Thyroid gland (tissue), 4 donors: ENCODE results near the gene IL17C. TPM values are rescaled to one million over a fixed set of nuclear protein-coding genes. Genes with fewer than 3 reads are reported as not detected.
A peak's percentile ranks its signal among the peaks of the same experiment; 100 is the strongest.

Source experiments
- DNase-seq, 2 donors: peaks; one replicate each; pipeline ENCODE4 v3.0.0-alpha.2; 2019
- H3K27ac ChIP-seq, 3 donors: fragments of 200-600 bp; sonication (generic); 1 replicate in 2 of 3; 2 replicates in 1 of 3; pipeline ENCODE4 v1.5.1; 2016 to 2019; ENCODE audit warnings: mild to moderate bottlenecking in 1 of 3, moderate library complexity in 1 of 3
- H3K27me3 ChIP-seq: fragments of 200-600 bp; sonication (generic); one replicate; pipeline ENCODE4 v1.5.1; 2019
- H3K36me3 ChIP-seq, 2 donors: fragments of 200-600 bp; sonication (generic); one replicate each; pipeline ENCODE4 v1.5.1; 2016 to 2019
- H3K4me1 ChIP-seq, 2 donors: fragments of 200-600 bp; sonication (generic); one replicate each; pipeline ENCODE4 v1.5.1; 2017 to 2019
- H3K4me3 ChIP-seq, 3 donors: fragments of 200-600 bp; sonication (generic); replicated peaks in 1 of 3; 1 replicate in 2 of 3; 2 replicates in 1 of 3; pipeline ENCODE4 v1.5.1; 2016; ENCODE audit warnings: mild to moderate bottlenecking in 1 of 3
- H3K9me3 ChIP-seq: fragments of 200-600 bp; sonication (generic); one replicate; pipeline ENCODE4 v1.5.1; 2017
- CTCF ChIP-seq, 6 experiments: fragments of 200-600 bp in 3 of 6; fragments of 450-650 bp in 3 of 6; sonication (generic) in 3 of 6; IDR thresholded peaks; one replicate each; pipeline ENCODE4 v1.5.1; 2016 to 2019; ENCODE audit warnings: antibody characterized with exemption in 6 of 6, mild to moderate bottlenecking in 2 of 6, inconsistent platforms in 1 of 6, moderate library complexity in 1 of 6
- POLR2A ChIP-seq, 2 donors: fragments of 450-650 bp; IDR thresholded peaks; one replicate each; pipeline ENCODE4 v1.6.1; 2017; ENCODE audit warnings: antibody characterized with exemption in 2 of 2, mild to moderate bottlenecking in 2 of 2, moderate library complexity in 1 of 2
- WGBS, 2 donors: methylation state at CpG; one replicate each; pipeline ENCODE4 v1.1.5; 2017; 5-methylcytosine and 5-hydroxymethylcytosine counted together
- intact Hi-C: fragments of 100-400 bp; cut with DNase I; formaldehyde crosslinking; loops from one replicate; pipeline ENCODE4 v1.15.1; 2023
- total RNA-seq, 4 donors: library from RNA; depleted of rRNA; stranded (reverse); fragments of >200 nt; gene quantifications; one replicate each; pipeline ENCODE4 v1.2.3, GENCODE V29; 2016

Gene IL17C
- total RNA-seq, 4 donors from 2014 or later = not detected

- peak overlapping the region in 2 of 3 donors; percentile 42 to 57 for H3K27ac ChIP-seq
- TF ChIP-seq POLR2A (IDR thresholded peaks at IDR 0.05) (no peak), CTCF (IDR thresholded peaks at IDR 0.05) (no peak)
- WGBS, 2 donors = 86 to 91% methylated on average over 21 of the region's 21 CpGs
- no peak for DNase-seq
- peaks cover 18 to 32% of the 10 kb centered on the region in 2 donors for H3K36me3 ChIP-seq
- no peaks in the 10 kb centered on the region for H3K27me3 ChIP-seq
- no peak overlapping the region for H3K4me3 ChIP-seq
- intact Hi-C loops = no loop called here
- peaks cover 0 to 16% of the 10 kb centered on the region in 2 donors for H3K4me1 ChIP-seq
- H3K9me3 ChIP-seq = no peaks in the 10 kb centered on the region
Measured at GRCh38 chr16:88597856-88598491, 40.4 kb upstream of the IL17C start.

GRCh38 chr16:88599092-88599733, 39.2 kb upstream of the IL17C start:
- Histone ChIP-seq H3K9me3 (no peaks in the 10 kb centered on the region), H3K27ac (peak overlapping the region; percentile 44 to 57 (median 45)), H3K27me3 (no peaks in the 10 kb centered on the region), H3K36me3 (peaks cover 18 to 32% of the 10 kb centered on the region in 2 donors), H3K4me1 (peaks cover 0 to 16% of the 10 kb centered on the region in 2 donors), H3K4me3 (no peak overlapping the region)
- peak; percentile 25 to 49 for DNase-seq
- TF ChIP-seq POLR2A (IDR thresholded peaks at IDR 0.05) (no peak), CTCF (IDR thresholded peaks at IDR 0.05) (no peak)
- intact Hi-C loops = no loop called here
- 82 to 89% methylated on average over 12 to 14 of the region's 14 CpGs for WGBS, 2 donors

- no peak for TF ChIP-seq POLR2A (IDR thresholded peaks at IDR 0.05)
- no peak for TF ChIP-seq CTCF (IDR thresholded peaks at IDR 0.05)
- WGBS, 2 donors = 55 to 65% methylated on average over 25 of the region's 25 CpGs
- Histone ChIP-seq H3K27ac (peak overlapping the region; percentile 44 to 57 (median 45)), H3K4me3 (no peak overlapping the region), H3K36me3 (peaks cover 18 to 32% of the 10 kb centered on the region in 2 donors), H3K27me3 (no peaks in the 10 kb centered on the region), H3K4me1 (peaks cover 0 to 16% of the 10 kb centered on the region in 2 donors), H3K9me3 (no peaks in the 10 kb centered on the region)
- intact Hi-C loops = no loop called here
- DNase-seq = peak; percentile 72 to 83
Measured at GRCh38 chr16:88599825-88600538, 38.4 kb upstream of the IL17C start.

DNA sequence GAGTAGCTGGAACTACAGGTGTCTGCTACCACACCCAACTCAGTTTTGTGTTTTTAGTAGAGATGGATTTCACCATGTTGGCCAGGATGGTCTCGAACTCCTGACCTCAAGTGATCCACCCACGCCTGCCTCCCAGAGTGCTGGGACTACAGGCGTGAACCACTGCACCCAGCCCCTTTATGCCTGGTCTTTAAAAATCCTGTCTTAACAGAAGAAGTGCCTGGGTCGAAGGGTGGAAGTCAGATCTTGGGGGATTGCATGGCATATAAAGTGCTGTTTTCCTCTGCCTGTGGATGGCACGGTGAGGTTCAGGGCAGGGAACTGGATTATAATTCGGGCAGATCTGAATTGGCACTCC, 37.9 kb upstream of the IL17C start:
- Histone ChIP-seq H3K36me3 (peaks cover 18 to 32% of the 10 kb centered on the region in 2 donors), H3K9me3 (no peaks in the 10 kb centered on the region), H3K27ac (peak overlapping the region; percentile 44 to 57 (median 45)), H3K4me3 (no peak overlapping the region), H3K27me3 (no peaks in the 10 kb centered on the region), H3K4me1 (peaks cover 0 to 16% of the 10 kb centered on the region in 2 donors)
- DNase-seq = no peak
- no peak for TF ChIP-seq POLR2A (IDR thresholded peaks at IDR 0.05)
- TF ChIP-seq CTCF (IDR thresholded peaks at IDR 0.05) = no peak
- intact Hi-C loops = no loop called here
- 80 to 87% methylated on average over 6 of the region's 6 CpGs for WGBS, 2 donors
